Right ventricle myocardium superior (tissue), 1 donor: ENCODE measurements around the gene OSTN. TPM values are rescaled to one million over a fixed set of nuclear protein-coding genes. Genes with fewer than 3 reads are reported as not detected.
A peak's percentile ranks its signal among the peaks of the same experiment; 100 is the strongest.
"Not testable (repeated sequence)": the region's sequence is repeated elsewhere in the genome, so short reads cannot be mapped to it uniquely, and the experiment has no call there.

Source experiments
- ATAC-seq: fragments of 200-7000 bp; cut with Tn5 transposase; one replicate; pipeline ENCODE4 v1.9.1; 2020; ENCODE audit warnings: mild to moderate bottlenecking; ENCODE audit not compliant: poor library complexity
- DNase-seq: peaks from one replicate; pipeline ENCODE4 v3.0.0-alpha.2; 2020
- intact Hi-C: fragments of 100-400 bp; cut with DNase I; formaldehyde crosslinking; loops from one replicate; pipeline ENCODE4 v1.11.2; 2022
- total RNA-seq: library from RNA; stranded (reverse); fragmentation: NEBNext Ultra II Directional; extraction: Animal tissue kit (Norgen Biotek cat#: 25700); gene quantifications from one replicate; pipeline ENCODE4 v1.2.1, GENCODE V29; 2021
- donor health status: DM: no; HTN: yes; CAD: no; lungs with severe emphysema.

Gene OSTN
- total RNA-seq, 1 donor from 2014 or later: not detected

DNA sequence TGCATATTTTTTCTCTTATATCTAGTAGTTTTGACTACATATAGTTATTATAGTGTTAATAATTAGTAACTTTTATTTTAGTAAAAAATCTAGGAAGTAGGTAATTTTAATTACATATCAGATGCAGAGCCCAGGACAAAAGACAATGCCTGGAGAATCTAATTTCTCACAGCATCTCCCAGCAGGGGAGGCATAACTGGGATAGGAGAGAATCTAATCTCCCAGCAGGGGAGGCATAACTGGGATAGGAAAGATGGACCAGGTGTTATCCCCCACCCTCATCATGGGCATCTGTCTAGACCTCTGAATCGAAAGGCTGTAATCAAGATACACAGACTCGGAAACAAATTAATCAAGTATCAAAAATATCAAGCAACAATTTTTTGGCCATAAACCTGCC, 58.2 kb downstream of the OSTN start:
- no peak for ATAC-seq
- intact Hi-C loops: no loop called here
- DNase-seq: no peak

DNA sequence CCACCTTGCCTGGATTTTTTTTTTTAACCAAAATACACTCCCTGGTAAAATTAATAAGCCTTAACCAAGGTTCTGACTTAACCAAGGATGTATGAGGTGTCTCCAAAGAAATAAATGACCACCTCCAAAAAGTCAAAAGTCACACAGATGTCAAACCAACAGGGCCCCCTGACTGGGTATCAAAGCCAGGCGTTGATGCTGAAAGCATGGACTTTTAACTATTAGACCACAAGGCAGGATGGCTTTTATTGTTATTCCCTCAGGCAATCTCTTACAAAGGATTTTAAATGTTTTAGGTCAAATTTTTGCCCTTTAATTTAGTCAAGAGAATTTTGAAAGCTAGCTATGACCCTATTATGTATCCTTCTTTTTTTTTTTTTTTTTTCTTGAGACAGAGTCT, 60.4 kb downstream of the OSTN start:
- ATAC-seq (no peak), DNase-seq (no peak)
- intact Hi-C loops: no loop called here

DNA sequence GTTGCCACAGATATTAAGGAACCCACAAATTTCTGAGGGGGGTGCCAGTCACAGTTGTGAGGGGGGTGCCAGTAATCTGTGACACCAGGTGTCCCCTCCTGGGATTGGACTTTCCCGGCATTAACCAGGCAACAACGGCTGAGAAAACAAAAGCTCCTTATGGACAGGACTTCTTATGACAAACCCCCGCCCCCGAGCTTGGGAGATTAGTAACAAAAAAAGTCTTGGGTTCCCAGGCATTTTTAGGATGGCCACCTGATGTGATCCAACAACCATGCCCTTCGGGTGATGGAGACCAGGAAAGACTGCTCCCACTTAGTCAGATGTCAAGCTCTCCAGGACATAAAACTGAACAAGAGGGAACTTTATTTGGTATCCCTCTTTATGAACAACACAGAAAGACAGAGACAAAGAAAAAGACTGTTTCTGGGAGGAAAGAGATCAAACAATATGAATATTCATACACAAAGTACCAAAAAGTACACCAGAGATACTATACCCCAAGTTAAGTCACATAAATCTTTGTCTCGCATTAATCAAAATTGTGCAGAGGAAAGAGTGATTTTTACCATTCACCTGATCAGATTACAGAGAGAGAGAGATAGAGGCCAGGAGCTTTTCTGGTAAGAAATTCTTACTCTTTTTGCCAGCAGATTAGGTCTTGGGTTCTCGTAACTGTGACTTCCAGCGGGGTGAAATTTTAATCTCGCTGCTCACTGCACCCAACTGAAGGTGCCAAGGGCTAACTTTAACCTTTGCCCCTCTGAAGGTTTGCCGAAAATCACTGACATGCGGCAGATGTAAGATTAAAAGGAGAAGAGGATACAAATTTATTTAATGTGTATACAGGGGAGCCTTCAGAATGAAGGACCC, 61.6 kb downstream of the OSTN start:
- intact Hi-C loops: no loop called here
- DNase-seq (no peak), ATAC-seq (no peak)

DNA sequence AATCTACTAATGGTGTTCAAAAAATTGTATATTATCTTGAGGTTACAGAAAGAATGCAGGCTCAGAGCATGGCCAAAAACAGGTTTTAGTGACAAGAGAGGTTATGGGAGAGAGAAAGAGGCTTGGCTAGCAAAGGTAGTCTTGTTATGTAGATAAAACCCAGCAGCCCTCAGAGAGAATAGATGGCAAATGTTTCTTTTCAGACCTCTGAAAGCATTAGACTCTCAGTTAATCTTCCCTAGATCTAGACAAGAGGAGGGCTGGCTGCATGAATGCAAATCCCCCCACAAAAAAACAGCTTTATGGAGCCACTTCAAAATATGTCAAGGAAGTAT, 62.2 kb downstream of the OSTN start:
- intact Hi-C loops: no loop called here
- ATAC-seq: no peak
- DNase-seq: no peak

DNA sequence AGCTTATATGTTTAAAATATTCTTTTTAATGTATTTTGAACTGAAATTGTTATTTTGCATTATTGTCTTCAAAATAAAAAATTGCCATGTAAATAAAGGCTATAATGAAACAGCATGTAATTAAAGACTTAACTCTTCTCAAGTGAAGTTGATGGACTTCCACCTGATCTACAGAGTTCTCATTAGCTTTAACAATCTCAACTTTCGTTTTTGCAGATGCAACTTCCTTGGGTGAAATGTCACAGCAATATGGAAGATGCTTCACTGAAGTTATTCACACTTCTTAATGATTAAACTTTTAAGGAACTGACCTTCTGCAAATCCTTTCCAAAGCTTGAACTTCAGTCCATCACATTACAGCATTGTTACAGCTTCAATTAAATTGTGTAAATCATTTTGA, 63.6 kb downstream of the OSTN start:
- ATAC-seq: no peak
- intact Hi-C loops: no loop called here

DNA sequence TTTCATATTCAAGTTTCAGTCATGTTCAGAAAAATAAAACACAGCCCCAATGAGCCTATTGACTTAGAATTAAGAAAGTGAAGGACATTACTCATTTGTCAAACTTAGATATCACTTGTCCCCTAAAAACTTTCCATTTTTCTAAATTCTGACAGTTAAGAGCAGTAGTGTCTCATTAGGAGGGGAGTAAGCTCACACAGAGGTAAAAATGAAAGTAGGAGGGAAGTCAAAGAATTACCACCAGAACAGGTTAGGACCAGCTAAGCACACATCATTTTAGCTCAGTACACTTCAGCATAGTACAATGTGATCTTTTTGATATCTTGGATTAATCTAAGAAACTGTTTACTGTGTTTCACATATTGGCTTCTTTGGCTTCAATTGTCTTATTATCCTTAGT, 64.3 kb downstream of the OSTN start:
- DNase-seq: no peak
- intact Hi-C loops: no loop called here
- peak; percentile 56 for ATAC-seq

More for the DNA sequence above, 63.6 kb downstream of the OSTN start:
- DNase-seq: no peak

DNA sequence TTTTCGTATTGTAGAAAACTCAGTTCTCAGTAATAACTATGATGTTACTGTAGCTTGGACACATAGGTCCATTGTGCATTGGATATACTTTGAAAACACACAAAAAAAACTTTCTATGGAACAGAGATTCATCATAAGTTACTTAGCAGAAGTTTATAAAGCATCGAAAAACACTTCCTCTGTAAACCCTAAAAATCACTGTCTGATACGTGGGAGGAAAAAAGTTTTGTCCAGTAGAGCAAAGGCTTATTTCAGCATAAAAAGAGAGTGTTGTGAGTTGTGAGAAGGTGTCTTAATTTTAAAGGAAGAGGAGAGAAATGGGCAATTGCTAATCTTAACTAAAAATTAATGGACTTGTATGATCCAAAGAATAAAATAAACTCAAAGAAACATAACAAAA, 64.8 kb downstream of the OSTN start:
- DNase-seq (no peak), ATAC-seq (peak; percentile 29)
- intact Hi-C loops: no loop called here

DNA sequence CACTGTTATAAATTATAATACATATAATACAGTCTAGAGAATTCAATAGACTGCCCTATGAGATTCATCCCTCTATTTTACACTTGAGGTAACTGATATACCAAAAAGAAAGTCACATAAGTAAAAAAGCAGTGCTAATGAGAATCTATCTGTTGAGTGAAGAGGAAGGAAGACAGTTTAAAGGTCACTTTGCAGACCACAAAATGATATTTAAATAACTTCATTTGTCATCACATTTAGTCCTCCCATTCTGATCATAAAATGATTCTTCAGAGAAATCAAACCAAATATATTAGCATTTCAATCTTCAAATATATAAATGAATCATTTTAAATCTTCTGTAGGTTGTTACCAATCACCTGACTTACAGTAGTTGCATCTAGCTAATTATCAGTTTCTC, 69.7 kb downstream of the OSTN start:
- DNase-seq: no peak
- intact Hi-C loops: no loop called here
- no peak for ATAC-seq

DNA sequence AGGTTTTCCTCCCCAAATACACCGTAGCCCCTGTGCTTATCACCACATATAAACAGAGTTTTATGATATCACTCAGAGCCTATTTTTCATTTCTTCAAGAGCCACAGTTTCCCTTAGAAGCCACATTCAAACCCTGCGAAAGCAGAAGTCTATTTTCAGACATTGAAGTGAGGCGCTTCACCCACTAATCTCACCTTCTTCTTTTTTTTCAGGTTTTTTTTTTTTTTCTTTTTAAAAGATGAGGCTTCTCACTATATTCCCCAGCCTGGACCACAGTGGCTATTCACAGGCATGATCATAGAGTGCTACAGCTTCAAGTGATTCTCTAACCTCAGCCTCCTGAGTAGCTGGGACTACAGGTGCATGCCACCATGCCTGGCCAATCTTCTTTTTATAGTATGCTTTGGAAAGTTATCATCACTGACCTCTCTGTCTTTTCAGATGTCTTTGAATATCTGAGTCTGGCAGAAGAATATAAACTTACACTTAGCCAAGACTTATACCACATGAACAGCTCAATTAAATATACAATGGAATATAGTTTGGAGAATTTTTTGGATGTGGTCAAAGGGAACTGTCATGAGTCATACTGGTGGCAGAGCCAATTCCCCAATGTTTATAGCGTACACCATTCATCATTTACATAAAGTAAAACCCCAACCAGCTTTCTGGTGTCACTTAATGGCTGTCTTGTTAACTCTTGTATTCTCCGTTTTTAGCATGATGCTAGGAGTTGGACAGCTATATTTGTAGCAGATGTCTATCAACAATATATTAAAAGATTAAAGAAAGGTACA, 70.4 kb downstream of the OSTN start:
- intact Hi-C loops: no loop called here
- ATAC-seq: no peak
- no peak for DNase-seq

DNA sequence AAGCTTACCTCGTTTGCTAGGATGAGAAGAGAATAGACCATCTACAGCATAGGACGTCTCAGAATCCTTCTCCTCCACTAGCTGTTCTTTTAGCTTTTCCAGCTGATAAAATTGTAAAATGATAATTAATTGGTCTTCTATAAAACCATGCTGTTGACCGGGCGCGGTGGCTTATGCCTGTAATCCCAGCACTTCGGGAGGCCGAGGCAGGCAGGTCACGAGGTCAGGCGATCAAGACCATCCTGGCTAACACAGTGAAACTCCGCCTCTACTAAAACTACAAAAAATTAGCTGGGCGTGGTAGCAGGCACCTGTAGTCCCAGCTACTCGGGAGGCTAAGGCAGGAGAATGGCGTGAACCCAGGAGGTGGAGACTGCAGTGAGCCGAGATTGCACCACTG, 76.2 kb downstream of the OSTN start:
- intact Hi-C loops, ATAC-seq, DNase-seq: not testable (repeated sequence)

DNA sequence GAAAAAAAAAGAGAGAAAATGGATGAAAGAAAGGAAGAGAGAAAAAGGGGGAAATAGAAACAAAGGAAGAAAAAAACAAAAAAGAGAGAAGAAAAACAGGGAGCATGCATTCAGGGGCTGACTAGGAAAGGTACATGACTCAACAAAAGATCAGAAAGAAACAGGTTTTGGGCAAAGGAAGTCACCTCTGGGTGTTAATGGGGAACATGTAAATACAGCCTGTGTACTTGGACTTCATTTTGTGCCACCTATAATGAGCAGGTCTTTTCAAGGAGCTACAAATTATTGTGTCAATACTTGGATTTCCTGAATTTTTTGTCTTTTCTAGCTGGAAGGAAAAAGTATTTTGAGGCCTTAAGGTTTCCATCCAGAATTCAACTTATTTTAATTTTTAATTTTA, 76.7 kb downstream of the OSTN start:
- intact Hi-C loops: no loop called here
- ATAC-seq (no peak), DNase-seq (no peak)

DNA sequence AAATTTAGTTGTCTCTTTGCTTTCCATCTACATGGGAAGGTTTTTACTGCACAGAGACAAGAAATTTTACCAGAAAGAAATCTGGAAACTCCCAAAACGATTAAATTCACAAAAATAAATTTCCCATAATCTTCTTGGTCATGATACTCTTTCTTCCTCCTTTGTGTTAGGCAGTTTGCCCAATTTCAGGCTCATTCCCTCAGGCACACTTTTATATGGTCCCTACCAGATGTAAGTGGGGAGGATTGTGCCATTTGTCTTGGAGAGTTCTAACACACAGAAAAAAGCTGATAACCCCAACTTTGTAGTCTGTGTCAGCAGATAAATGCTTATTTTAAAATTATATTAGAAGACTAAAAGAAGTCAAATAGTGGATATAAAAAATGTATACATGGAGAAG, 81.1 kb downstream of the OSTN start:
- intact Hi-C loops: no loop called here
- no peak for ATAC-seq

DNA sequence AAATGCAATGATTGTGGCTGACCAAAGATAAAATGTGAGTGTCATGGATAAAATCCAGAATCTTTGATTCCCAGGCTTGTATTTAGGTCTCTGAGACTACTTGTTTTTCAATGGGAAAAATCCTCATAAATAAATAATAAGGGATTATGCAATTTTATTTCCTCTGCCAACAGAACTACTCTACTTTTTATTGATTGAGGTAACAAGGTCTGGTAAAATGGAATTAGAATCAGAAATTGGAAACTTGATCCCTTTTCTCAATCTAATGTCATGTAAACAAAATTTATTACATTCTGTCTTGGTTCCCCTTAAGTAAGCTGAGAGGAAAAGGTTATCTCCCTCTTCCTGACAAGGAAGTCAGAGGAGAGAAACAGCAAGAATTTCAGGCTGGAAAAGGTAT, 81.8 kb downstream of the OSTN start:
- no peak for ATAC-seq
- intact Hi-C loops: no loop called here
- DNase-seq: no peak

More for the DNA sequence above, 81.1 kb downstream of the OSTN start:
- DNase-seq: no peak

DNA sequence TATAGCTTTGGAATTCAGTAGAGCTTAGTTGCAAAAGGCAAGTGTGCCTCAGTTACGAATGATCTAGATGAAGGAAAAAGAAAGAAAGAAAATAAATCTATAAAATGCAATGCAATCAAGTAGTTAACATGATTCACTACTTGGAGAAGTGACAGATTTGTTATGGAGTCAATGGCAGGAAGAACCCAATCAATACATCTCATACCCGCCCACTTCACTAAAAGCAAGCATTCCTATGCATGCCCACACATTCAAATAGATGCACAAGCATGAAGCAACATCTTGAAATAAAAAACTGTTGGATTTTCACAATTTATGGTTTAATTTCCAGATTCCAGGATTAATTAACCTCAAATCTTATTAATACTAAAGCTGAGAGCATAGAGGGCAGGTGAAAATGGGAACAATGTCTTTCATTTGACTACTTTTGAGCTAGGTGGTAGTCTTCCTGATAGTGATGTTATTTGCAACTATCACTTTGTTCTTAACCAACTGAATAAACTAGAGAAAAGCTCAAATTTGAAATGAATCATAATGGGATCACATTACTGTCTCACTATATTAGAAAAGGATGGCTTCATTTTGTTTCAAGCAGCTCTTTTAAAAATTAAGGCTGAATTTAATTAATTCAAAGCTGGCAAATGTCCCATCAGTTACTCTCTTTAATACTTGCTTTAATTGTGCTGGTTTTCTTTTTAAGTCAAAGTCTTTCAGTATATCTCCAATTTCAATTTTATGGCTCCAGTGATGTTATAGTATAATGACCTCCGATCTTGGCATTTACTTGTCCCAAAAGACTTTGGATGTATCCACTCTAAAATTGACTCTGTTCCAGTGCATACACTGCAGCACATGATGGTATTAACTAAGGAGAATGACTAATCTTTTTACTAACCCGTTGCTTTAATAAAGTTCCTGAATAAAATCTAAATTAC, 83.5 kb downstream of the OSTN start:
- ATAC-seq (no peak), DNase-seq (no peak)
- intact Hi-C loops: no loop called here

DNA sequence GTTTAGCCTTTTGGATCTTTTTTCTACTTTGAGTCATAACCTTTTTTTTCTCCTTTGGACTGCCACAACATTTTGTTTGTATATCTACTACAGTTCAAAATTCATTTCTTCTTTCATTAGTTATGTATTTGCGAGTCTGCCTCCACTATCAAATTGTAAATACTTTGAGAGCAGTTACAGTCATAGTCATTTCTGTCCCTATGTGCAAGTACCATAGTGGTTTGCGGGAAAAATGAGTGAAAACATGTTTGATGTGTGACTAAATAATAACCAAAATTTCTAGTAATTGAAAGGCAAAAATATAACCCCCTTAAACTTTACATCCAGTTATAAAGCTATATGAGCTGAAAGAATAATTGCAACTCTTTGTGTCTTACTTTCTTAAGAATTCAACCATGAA, 84.4 kb downstream of the OSTN start:
- ATAC-seq (no peak), DNase-seq (no peak)
- intact Hi-C loops: no loop called here

DNA sequence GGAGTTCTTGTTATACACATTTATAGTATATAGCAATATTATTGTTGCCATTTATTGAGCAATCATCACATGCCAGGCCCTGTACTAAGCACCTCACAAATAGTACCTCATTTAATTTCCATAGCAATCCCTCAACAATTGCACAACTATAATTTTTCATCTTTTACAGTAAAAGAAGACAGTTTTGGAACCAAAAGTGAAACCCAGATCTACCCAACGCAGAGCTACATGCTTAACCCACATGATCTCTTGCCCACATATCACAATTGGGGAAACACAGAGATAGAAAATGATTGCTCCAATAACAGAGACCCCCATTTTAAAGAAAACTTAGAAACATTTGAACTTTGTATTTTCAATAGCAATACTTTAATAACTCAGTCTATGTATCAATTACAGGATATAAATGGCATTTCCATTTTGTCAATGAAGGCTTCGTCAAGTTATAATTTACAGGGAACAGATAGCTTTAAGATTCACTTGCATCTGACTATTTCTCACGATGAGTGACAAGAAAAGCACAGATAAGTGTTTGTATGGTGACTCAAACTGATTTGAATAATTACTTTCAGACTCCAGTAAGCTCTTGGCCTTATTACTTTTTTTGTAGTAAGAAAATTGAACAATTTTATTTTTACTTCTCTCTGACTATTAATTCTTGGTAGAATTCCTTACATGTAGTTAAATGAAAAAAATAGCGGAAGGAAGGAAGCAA, 91.4 kb downstream of the OSTN start:
- ATAC-seq: no peak
- intact Hi-C loops: no loop called here
- no peak for DNase-seq

DNA sequence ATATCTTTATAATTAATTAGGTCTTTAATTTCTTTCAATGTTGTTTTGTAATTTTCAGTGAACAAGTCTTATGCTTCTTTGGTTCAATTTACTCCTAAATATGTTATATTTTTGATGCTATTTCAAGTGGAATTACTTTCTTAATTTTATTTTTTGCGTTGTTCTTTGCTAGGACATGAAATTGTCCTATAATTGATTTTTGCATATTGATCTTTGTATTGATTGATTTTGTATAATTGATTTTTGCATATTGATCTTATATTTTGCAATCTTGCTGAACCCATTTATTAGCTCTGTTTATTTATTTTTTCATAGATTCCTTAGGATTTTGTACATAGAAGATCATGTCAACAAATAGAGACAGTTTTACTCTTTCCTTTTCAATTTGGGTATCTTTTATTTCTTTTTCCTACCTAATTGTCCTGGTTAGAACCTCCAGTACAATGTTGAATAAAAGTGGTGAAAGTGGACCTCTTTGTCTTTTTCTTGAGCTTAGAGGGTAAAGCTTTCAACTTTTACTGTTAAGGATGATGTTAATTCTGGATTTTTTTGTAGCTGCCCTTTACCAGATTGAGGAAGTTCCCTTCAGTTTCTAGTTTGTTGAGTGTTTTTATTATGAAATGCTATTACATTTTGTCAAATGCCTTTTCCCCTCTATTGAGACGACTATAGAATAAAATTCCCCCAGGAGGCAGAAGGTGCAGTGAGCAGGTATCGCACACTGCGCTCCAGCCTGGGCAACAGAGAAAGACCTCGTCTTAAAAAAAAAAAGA, 93.4 kb downstream of the OSTN start:
- DNase-seq (no peak), ATAC-seq (no peak)
- intact Hi-C loops: no loop called here

DNA sequence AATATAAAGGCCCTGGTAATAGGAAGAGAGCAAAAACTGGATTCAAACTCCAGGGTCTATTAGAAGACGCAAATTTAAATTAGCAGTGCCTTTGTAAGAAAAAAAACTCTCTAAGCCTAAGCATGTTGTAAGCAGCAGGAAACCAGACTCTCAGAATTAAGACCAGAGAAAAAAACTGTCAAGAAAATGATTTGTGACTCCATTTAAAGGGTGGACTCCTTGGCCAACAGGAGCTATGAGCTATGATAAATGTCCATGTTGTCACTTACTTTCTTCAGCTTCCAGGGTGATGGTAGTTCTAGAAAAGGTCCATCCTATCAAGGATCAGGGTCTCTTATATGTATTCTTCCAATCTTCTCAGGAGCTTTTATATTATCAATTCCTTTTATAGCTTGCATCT, 95.2 kb downstream of the OSTN start:
- intact Hi-C loops: no loop called here
- ATAC-seq (no peak), DNase-seq (no peak)
